UCSD-AML1 (cell line): Measurements from ENCODE around the gene NUDT3.
"Not testable (repeated sequence)": the region's sequence is repeated elsewhere in the genome, so short reads cannot be mapped to it uniquely, and the experiment has no call there.

Experiments
- DNase-seq: peaks from one replicate; lab custom pipeline; 2025; ENCODE audit not compliant: unreplicated experiment; lab: John Stamatoyannopoulos, UW

Gene NUDT3

GRCh38 chr6:34393191-34393965, 909 bp upstream of the NUDT3 start:
- no peak for DNase-seq

- peak; percentile 68 for DNase-seq
These were observed 528 bp downstream of the NUDT3 start for GRCh38 chr6:34391786-34392496.

GRCh38 chr6:34391473-34391785, 1.0 kb downstream of the NUDT3 start:
- DNase-seq = no peak

GRCh38 chr6:34390531-34391472, 1.7 kb downstream of the NUDT3 start:
- DNase-seq = no peak

GRCh38 chr6:34389034-34389433, 3.4 kb downstream of the NUDT3 start:
- no peak for DNase-seq

GRCh38 chr6:34388421-34388820, 4.0 kb downstream of the NUDT3 start:
- no peak for DNase-seq

GRCh38 chr6:34386316-34387137, 5.9 kb downstream of the NUDT3 start:
- DNase-seq = no peak

- DNase-seq = no peak
These were observed 6.7 kb downstream of the NUDT3 start for GRCh38 chr6:34385793-34386195.

GRCh38 chr6:34384321-34385153, 7.9 kb downstream of the NUDT3 start:
- no peak for DNase-seq

GRCh38 chr6:34383656-34384320, 8.7 kb downstream of the NUDT3 start:
- DNase-seq = no peak

- no peak for DNase-seq
These were observed 9.3 kb downstream of the NUDT3 start for GRCh38 chr6:34383161-34383631.

- no peak for DNase-seq
These were observed 11.4 kb downstream of the NUDT3 start for GRCh38 chr6:34381081-34381480.

- no peak for DNase-seq
These were observed 14.0 kb downstream of the NUDT3 start for GRCh38 chr6:34378470-34378869.

- no peak for DNase-seq
These were observed 14.5 kb downstream of the NUDT3 start for GRCh38 chr6:34377984-34378383.

GRCh38 chr6:34377571-34377970, 14.9 kb downstream of the NUDT3 start:
- DNase-seq = not testable (repeated sequence)

- no peak for DNase-seq
These were observed 16.6 kb downstream of the NUDT3 start for GRCh38 chr6:34375833-34376232.

- no peak for DNase-seq
These were observed 18.0 kb downstream of the NUDT3 start for GRCh38 chr6:34374508-34374907.

- DNase-seq = no peak
These were observed 18.4 kb downstream of the NUDT3 start for GRCh38 chr6:34374069-34374468.

GRCh38 chr6:34373511-34373910, 19.0 kb downstream of the NUDT3 start:
- DNase-seq = no peak
